GM15510 (cell line): Measurements from ENCODE around the gene ACTL6A.

ENCODE experiments used
- POLR2A ChIP-seq: IDR thresholded peaks from 3 replicates; pipeline ENCODE4 v1.6.1; 2011; ENCODE audit warnings: borderline replicate concordance; ENCODE audit not compliant: insufficient read length; ENCODE audit errors: extremely low read depth

ACTL6A gene

DNA sequence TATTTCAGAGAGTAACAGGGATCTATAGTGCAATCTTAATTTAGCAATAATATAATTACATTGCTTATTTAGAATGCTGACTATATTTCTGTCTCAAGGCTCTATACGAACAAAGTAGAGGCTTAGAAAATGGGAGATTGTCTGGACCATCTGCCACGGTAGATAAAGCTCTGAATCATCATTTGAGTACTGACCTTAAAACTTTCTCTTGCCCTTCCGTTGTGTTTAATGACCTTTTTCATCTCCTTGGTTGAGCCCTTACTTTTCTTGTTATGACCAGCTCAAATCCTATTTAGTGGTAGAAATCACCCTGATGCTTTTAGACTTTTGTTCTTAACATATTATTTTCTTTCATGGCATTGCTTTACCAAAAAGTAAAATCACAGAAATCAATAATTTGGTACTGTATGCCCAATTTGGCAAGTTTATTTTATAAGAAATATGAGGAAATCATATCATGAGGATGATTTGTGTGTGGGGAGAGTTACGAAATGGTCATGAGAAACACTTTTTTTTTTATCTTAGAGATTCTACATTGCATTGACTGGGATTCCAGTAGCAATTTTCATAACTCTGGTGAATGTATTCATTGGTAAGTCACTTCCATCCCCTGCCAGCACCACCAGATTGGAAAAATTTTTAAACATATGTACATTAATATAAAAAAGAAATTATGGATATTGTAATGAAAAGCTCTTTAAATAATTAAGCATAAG is 52.9 kb downstream of the ACTL6A start:
- TF ChIP-seq POLR2A = no peak

DNA sequence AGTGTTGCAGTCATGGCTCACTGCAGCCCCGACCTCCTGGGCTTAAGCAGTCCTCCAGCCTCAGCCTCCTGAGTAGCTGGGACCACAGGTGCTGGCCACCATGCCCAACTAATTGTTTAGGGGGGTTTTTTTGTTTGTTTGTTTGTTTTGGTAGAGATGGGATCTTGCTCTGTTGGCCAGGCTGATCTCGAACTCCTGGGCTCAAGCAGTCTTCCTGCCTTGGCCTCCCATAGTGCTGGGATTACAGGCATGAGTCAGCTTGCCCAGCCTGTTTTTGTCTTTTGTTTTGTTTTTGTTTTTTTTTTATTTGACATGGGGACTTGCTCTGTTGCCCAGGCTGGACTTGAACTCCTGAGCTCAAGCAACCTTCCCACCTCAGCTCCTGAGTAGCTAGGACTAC is 59.3 kb downstream of the ACTL6A start:
- no peak for TF ChIP-seq POLR2A

- no peak for TF ChIP-seq POLR2A
Measured at GRCh38 chr3:179624451-179624850, 61.7 kb downstream of the ACTL6A start.

DNA sequence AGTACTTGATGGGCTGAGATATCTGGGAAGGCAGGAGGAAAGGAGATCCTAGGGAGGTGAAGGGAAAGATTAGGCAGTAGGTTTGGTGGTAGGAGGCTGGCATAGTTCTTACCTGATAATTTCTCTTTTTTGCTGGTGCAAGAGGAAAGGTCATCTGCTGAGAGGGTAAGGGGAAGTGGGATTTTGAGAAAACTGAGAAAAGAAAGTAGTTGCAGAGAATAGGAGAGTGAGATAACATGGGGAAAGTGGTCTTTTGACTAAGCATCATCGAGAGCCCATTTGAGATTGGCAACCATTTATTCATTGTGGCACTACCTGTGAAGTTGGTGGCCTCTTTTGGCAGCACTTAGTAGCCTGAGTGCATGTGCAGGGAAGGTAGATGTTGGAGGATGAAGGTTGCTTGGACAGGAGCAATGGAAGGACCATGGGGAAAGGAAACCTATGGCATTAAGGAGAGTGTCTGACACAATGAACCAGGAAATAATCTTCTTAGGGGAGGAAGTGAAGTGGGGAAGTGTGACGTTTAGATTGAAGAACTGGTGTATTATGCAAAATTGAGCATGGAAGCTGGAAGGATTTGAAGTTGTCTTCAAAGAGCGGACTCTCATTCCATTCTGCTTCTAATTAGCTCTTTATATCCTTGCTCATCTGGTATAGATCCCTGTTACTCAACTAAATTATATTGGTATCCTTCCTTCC is 68.2 kb downstream of the ACTL6A start:
- no peak for TF ChIP-seq POLR2A
